HT1080 (cell line): Measurements from ENCODE around the gene CCL4. TPM values are rescaled to one million over a fixed set of nuclear protein-coding genes. Genes with fewer than 3 reads are reported as not detected.
"Not testable (repeated sequence)": the region's sequence is repeated elsewhere in the genome, so short reads cannot be mapped to it uniquely, and the experiment has no call there.

Experiments used
- DNase-seq: peaks from one replicate; pipeline ENCODE4 v3.0.0-alpha.2; 2015; ENCODE audit warnings: low read depth
- total RNA-seq: library from RNA; depleted of rRNA; stranded (reverse); fragments of >200 nt; shearing (Covaris generic); gene quantifications from 2 replicates; pipeline ENCODE4 v1.2.3, GENCODE V29; 2014

The CCL4 gene
- total RNA-seq, 1 experiment from 2014 or later: not detected

DNA sequence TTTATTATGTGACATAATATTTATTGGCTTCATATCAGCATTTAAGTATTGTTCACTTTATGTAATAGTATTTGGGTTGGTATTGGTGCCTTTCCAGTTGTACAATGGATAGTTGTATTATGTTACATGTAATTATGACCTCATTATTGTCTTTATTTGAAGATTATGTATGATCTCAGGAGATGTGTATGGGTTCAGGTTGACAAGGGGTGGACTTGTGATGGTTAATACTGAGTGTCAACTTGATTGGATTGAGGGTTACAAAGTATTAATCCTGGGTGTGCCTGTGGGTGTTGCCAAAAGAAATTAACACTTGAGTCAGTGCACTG is 12.0 kb downstream of the CCL4 start:
- DNase-seq: not testable (repeated sequence)

DNA sequence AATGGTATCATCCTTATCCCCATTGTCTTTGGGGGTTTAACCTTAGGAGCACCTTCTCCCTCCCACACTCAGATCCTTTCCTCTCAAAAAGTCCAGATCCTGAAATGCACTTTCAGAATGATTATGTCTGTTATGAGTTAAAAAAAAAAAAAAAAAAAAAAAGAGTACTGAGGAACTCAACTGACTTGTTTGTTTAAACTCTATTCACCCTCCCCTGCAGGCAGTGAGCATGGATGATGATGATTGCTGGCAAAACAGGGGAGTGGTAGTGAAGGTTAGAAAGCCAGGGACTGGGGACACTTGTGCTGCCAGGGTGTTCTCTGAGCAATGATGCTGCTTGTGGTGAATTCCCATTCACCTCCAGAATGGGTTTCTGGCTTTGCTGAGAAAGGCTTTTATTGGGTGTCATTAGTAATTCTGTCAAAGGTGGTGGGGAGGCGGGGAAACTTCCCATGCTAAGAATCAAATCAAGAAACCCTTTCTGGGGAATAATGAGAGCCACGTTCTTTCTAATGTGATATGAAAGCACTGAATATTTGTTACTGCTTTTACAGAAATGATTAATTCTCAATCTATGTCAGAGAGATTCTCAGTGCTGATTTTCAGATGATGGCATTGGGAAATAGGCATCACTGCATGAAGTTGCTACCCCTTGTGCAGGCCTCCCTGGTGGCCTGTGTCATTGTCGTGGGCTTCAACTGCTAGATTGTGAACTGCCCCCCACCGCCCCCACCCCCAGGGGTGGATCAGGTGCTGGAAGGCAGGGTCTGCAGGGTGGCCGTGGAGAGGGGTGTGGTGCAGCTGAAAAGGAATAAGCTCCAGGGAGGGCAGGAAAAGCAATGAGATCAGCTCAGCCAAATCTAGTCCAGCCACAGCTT is 14.1 kb downstream of the CCL4 start:
- DNase-seq: no peak

DNA sequence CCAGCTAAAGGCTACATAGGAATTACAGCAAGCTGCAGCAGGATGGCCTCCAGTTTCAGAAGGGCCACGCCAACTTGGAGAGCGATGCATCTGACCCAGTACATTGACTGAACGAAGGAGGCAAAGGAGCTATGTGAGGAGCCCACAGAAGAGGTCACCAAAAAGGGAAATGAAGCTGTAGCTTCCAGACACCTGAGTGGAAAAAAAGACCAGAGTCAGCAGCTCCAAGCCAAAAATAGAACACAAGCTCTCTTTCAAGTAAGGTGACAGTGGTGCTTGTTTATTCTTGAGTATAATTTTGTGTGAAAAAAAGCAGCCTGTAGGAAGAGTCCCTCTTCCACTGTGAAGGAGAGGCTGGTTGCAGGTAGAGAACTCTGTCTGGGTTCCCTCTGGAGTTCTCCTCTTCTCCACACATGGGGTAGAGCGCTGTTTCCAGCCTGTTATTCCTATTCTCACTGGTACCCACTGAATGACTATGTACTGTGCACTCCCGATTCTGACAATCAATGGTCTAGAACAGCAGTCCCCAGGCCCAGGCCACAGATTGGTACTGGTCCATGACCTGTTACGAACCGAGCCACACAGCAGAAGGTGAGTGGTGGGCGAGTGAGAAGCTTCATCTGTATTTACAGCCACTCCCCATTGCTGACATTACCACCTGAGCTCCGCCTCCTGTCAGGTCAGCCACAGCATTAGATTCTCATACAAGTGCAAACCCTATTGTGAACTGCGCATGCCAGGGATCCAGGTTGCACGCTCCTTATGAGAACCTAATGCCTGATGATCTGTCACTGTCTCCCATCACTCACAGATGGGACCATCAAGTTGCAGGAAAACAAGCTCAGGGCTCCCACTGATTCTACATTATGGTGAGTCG is 15.1 kb downstream of the CCL4 start:
- DNase-seq: no peak

DNA sequence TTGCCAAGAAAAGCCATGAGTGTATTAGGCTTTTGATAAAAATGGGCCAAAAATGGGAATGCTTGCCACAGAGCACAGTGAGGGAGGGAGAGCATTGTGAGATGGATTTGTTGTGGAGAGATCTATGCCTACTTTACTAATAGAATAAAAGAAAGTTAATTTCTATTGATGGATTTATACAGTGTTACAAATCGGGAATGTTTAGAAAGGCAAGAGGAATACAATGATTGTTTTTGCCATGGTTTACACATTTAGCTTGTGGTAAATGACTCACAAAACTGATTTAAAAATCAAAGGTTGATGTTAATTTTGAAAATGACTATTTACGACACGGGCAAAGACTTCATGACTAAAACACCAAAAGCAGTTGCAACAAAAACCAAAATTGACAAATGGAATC is 16.6 kb downstream of the CCL4 start:
- no peak for DNase-seq

DNA sequence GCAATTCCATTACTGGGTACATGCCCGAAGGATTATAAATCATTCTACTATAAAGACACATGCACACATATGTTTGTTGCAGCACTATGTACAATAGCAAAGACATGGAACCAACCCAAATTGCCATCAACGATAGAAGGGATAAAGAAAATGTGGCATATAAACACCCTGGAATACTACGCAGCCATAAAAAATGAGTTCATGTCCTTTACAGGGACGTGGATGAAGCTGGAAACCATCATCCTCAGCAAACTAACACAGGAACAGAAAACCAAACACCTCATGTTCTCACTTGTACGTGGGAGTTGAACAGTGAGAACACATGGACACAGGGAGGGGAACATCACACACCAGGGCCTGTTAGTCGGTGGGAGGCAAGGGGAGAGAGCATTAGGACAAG is 17.5 kb downstream of the CCL4 start:
- DNase-seq: not testable (repeated sequence)

DNA sequence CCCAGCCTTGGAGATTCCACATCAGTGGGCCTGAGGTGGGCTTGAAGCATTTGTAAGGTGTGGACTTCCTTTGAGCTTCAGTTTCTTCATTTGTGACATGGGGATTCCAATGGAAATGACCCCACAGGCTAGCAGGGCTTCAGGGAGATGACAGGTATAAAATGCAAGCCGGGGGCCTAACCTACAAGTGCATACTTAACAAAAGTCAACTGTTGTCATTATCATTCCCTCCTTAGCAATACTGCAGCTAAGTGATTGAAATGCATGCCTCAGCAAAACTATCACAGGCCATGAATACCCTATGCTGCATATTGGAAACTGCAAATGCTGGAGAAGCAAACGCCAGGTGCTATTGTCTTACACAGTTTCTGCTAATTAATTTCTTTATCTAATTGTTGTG is 19.8 kb downstream of the CCL4 start:
- DNase-seq: no peak

DNA sequence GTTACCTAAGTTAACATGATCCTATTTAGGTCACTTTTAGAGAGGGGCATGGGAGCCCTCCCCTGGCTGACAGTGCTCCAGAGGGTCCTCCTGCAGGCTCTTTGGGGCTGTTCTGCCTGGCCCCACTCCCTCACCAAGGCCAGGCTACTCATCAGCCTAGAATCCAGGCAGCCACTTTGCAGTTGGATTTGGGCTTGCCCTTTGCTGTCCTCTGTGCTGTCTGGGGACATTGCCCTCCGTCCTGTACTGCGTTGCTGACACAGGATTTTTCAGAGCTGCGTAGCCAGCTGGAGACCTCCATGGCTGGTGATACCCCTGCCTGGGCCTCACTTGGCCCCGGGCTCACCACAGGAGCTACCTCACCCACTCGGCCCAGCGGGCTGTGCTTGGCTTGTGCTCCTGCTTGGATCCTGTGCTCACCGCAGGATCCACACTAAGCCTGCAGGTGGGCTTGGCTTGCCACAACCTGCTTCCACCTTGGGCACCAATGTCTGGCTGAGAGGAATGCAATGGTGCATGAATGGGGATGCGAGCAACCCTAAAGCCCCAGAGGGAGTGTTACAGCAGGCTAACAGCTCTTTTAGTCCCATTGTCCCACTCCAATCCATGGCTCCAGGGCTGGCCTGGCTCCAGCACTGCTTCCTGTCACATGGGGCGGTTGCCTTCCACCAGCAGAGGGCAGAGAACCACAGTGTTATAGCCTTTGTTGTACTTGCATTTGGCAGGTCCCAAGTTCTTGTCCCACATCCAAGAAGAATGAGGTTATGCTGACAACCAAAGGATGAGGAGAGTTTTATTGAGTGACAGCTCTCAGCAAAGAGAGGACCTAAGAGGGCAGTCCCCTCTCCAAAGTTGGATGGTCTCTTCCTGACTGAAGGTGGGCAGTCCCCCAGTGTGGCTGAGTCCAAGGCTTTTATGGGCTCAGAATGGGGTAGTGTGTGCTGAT is 21.5 kb downstream of the CCL4 start:
- DNase-seq: no peak

DNA sequence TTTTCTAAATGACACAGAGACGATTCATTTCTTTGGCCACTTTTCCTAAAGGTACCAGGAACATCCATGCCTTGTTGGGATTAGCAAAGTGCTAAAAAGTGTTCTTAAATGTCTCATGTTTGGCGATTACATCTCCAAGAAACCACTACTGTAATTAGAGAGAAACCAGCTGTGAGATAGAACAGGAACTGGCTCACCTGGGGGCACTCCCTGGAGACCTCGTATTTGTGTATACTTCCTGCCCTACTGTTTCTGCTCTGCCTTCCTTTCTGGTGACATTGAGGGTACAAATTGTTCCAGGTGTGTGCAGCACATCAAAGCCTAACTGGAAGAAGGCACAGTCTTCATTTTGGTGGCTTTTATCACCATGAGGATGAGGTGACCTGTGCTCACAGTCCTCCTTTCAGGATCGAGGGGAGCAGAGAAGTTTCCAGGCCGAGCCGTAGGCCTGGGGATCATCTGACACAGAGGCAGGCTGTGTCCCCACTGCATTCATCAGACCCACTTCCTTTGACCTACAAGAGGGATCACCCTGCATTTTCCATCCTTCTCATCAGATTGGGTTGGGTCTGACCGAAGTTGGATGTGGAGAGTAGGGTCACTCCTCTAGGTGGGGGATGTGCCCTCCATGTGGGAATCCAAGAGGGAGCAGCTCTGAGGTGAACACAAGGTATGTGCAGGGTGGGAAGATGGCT is 23.7 kb downstream of the CCL4 start:
- DNase-seq: no peak

DNA sequence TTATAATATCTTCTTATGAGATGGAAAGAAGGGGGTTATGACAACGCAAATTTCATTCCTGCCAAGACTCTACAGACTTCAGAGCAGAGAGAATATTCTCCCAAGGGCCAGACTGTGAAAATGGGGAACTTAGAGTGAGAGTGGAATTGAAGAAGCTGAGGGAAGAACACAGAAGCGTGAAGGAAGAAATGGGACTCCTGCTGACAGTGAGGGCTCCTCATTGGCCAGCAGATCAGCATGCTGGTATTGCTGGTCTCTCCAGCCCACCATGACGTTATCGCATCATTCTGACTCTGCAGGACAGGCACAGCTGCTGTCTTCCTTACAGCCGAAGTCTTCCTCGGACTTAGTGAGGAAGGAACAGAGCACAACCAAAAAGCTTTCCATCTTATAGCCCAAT is 24.3 kb downstream of the CCL4 start:
- DNase-seq: no peak

DNA sequence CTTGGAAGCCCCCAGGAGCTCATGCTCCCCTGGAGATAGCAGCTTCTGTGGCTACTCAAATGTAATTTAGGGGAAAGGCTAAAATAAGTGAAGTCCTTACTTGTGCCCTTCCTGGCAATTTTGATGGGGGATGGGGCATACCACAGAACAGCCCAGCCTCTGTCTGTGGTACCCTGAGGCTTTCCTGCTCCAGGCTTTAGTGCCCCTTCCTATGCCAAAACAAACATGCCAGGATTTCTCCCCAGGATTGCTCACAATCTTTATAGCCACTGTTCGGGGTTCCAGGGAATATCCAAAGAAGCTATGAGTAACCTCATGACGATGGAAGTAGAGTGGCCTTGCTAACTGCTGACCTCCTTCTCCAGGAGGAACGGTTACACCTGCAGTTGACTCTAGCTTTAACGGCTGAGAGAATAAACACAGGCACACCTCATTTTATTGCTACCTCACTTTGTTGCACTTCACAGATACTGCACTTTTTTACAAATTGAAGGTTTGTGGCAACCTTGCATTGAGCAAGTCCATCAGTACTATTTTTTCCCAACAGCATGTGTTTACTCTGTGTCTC is 24.9 kb downstream of the CCL4 start:
- peak; percentile 58 for DNase-seq

DNA sequence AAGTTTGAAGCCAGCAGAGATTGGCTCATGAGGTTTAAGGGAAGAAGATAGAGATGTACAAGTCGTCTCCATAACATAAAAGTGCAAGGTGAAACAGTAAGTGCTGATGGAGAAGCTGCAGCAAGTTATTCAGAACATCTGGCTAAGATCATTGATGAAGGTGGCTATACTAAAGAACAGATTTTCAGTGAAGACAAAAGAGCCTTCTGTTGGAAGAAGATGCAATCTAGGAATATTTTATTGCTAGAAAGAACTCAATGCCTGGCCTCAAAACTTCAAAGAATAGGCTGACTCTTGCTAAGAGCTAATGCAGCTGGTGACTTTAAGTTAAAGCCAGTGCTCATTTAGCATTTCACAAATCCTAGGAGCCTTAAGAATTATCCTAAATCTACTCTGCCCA is 26.0 kb downstream of the CCL4 start:
- no peak for DNase-seq

DNA sequence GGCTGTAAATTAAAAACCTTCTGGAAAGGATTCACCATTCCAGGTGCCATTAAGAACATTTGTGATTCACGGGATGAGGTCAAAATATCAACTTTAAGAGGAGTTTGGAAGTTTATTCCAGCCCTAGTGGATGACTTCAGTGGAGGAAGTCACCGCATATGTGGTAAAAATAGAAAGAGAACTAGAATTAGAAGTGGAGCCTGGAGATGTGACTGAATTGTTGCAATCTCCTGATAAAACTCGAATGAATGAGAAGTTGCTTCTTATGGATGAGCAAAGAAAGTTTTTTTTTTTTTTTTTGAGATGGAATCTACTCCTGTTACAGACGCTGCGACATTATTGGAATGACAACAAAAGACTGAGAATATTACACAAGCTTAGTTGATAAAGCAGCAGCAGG is 26.7 kb downstream of the CCL4 start:
- no peak for DNase-seq

DNA sequence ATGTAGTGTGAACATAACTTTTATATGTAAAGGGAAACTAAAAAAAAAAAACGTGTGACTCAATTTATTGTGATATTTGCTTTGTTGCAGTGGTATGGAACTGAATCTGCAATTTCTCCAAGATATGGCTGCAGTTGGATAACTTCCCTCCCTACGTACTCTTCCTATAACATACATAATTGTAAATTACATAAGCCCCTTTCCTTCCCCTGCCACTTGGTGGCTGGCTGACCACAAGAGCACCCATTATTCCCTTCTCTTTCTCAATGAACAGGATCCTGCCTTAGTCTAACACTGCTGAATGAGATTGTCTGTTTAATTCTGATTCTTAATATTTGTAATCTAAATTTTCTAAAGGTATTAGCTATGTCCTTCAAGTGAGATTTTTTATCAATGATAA is 27.8 kb downstream of the CCL4 start:
- no peak for DNase-seq

DNA sequence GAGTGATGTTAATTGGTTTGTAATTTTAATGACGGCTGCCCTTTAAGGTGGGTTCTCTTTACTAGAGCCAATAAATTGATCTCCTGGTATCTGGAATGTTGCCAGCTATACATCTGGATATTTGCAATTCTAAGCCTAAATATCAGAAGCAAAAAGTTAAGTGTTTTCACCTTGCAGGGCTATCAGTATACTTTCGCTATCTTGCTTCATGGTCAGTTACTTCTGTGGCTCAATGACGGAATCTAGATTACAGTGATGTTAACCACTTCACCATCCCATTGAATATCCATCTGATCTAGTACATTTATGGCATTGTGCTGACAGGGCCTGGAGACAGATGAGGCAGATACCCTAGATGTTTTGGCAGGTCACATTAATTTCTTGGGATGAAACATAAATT is 28.3 kb downstream of the CCL4 start:
- no peak for DNase-seq

DNA sequence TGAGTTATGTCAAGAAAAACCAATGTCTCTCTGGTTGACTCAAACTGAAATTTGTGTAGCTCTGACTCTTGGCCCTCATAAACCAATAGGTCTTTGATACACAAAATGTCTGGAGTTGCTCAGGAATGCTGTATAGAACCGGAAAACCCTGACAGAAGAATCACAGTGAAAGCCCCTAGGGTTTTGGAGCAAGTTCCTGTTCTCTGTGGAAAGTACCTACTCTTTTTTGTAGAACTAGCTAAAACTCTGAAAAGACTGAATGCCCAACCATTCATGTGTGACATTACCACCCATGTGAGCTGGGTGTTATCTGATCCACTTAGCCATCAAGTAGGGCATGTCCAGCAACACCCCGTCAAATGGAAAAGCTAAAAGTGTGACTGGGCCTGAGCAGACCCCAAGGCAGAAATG is 28.8 kb downstream of the CCL4 start:
- no peak for DNase-seq

DNA sequence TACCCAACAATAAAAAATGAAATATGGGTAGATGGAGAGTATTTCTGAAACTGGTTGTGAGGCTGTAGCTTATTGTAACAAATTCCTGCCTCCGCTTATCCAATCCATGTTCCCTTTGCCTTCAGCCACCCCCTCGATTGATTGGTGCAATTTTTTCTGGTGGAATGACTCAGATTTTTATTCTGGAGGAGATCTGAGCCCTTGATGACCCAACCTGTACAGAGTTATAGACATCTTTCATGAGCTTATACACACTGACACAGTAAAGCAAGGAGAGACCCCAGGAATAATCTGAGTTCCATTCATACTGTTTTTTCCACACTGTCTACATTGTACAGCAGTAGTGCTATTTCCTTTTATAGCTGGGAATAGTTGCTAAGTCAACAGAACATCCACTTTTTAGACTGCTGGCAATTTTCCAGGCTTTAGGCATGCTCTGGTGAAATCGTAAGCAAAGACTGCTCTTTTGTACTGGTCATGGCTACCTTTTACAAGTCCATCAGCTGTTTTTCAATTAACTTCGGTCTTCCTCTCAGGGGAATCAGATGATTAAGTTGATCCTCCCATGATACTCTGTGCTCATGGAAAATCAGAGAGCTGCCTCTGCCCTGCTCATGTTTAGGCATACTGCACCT is 30.1 kb downstream of the CCL4 start:
- no peak for DNase-seq

DNA sequence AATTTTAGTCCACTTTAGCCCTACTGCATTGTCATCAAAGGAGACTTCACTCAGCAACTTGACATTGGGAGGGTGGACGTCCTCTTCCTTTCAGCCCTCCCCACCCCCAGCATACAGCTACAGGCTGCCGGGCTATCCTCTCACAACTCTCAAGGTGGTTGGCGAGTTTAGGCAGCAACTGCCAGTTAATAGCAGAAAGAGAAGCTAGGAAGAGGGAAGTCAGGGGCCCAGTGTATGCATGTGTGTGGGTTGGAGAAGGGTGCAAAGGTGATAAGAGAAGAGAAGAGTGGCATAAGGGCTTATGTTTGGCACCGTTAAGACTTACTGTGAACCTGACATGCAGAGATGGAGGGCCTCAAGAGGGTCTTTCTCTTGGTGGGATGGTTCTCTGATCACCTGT is 31.8 kb downstream of the CCL4 start:
- no peak for DNase-seq

DNA sequence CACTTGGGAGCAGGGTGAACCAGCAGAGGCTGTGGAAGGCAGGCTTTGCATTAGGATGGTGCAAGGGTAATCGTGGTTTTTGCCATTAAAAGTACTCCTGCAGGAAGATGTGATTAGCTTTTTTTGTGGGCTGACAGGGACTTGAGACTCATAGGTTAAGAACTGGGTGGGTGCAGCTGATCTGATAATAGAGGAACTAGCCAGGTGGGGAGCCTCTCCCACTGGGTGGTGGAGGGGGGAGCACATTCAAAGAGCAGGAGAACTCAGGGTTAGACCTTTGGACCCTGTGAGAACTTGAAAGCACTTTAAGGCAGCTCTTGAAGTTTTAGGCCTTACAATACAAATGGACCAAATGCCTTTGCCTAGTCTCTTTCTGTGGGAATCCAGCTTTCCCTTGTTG is 32.4 kb downstream of the CCL4 start:
- no peak for DNase-seq

DNA sequence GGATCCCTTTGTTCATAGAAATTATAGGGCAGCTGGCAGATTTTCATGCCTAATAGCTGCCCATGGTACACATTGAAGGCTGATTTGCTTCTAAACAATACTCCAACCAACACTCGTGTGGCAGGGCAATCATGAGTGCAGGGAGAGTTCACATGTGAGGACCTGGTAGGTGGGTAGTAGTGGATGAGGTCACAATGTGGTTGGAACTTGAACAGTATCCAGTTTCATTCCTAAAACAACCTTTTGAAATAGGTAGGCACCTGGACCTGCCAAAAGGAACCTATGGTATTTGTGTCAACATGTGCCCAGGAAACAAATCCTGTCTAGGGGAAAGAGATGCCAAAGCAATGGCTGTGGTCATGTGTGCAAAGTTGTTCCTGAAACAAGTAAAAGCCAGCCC is 32.8 kb downstream of the CCL4 start:
- DNase-seq: no peak

DNA sequence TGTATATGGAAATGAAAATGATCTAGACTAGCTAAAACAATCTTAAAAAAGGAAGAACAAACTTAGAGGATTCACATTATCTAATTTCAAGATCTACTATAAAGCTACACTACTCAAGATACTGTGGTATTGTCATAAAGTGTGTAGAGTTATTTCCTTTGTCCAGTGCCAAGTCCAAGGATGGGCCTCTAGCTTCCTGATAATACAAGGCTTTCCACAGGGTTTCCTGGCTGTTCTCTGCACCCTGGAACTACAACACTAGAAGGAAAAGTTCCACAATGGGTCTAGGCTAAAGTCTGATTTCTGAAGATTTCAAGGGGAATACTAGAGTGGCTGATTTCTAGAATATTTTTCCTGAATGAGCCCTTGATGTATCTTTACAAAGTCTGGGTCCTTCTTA is 38.6 kb downstream of the CCL4 start:
- DNase-seq: no peak
